BLaER1 (cell line): Measurements from ENCODE around the gene RBFOX2.

Experiments
- H3K27ac ChIP-seq: shearing (Covaris generic); formaldehyde crosslinking; 2 replicates; pipeline ENCODE4 v1.8.1; 2022
- H3K27me3 ChIP-seq: shearing (Covaris generic); formaldehyde crosslinking; 2 replicates; pipeline ENCODE4 v1.8.1; 2022
- H3K36me3 ChIP-seq: shearing (Covaris generic); formaldehyde crosslinking; 2 replicates; pipeline ENCODE4 v1.8.1; 2022
- H3K4me1 ChIP-seq: shearing (Covaris generic); formaldehyde crosslinking; 2 replicates; pipeline ENCODE4 v1.8.1; 2022
- H3K4me2 ChIP-seq: shearing (Covaris generic); formaldehyde crosslinking; 2 replicates; pipeline ENCODE4 v1.8.1; 2022
- H3K4me3 ChIP-seq: shearing (Covaris generic); formaldehyde crosslinking; 2 replicates; pipeline ENCODE4 v1.8.1; 2022
- H3K9ac ChIP-seq: shearing (Covaris generic); formaldehyde crosslinking; 2 replicates; pipeline ENCODE4 v1.8.1; 2022
- H3K9me3 ChIP-seq: shearing (Covaris generic); formaldehyde crosslinking; 2 replicates; pipeline ENCODE4 v1.8.1; 2022
- H4K20me1 ChIP-seq: shearing (Covaris generic); formaldehyde crosslinking; 2 replicates; pipeline ENCODE4 v1.8.1; 2022
- Cebpa-rat ChIP-seq: shearing (Covaris generic); IDR thresholded peaks from 2 replicates; pipeline ENCODE4 v1.8.1; 2022

The RBFOX2 gene

GRCh38 chr22:35841907-35842518 lies 186.6 kb downstream of the RBFOX2 start:
- Histone ChIP-seq H3K36me3 (no peaks in the 10 kb centered on the region), H3K9me3 (no peaks in the 10 kb centered on the region), H3K4me1 (peaks cover 9% of the 10 kb centered on the region), H3K27ac (no peak overlapping the region), H3K4me2 (no peak overlapping the region), H3K4me3 (no peak overlapping the region), H4K20me1 (no peaks in the 10 kb centered on the region), H3K27me3 (no peaks in the 10 kb centered on the region), H3K9ac (no peak overlapping the region)
- no peak for TF ChIP-seq Cebpa-rat

- H3K9ac ChIP-seq, result no peak overlapping the region
- no peak overlapping the region for H3K4me3 ChIP-seq
- no peaks in the 10 kb centered on the region for H3K9me3 ChIP-seq
- TF ChIP-seq Cebpa-rat, result no peak
- H3K27me3 ChIP-seq, result no peaks in the 10 kb centered on the region
- H3K4me1 ChIP-seq, result peaks cover 9% of the 10 kb centered on the region
- no peaks in the 10 kb centered on the region for H3K36me3 ChIP-seq
- peak overlapping the region; percentile 32 for H3K4me2 ChIP-seq
- no peaks in the 10 kb centered on the region for H4K20me1 ChIP-seq
- H3K27ac ChIP-seq, result no peak overlapping the region
Observed at GRCh38 chr22:35840302-35840739, 188.3 kb downstream of the RBFOX2 start.

- Histone ChIP-seq H3K4me3 (no peak overlapping the region), H3K9ac (no peak overlapping the region), H3K27ac (no peak overlapping the region), H3K4me1 (peaks cover 9% of the 10 kb centered on the region), H3K36me3 (no peaks in the 10 kb centered on the region), H4K20me1 (no peaks in the 10 kb centered on the region), H3K4me2 (peak overlapping the region; percentile 32), H3K9me3 (no peaks in the 10 kb centered on the region), H3K27me3 (no peaks in the 10 kb centered on the region)
- TF ChIP-seq Cebpa-rat, result no peak
Observed at GRCh38 chr22:35839841-35840301, 188.8 kb downstream of the RBFOX2 start.

DNA sequence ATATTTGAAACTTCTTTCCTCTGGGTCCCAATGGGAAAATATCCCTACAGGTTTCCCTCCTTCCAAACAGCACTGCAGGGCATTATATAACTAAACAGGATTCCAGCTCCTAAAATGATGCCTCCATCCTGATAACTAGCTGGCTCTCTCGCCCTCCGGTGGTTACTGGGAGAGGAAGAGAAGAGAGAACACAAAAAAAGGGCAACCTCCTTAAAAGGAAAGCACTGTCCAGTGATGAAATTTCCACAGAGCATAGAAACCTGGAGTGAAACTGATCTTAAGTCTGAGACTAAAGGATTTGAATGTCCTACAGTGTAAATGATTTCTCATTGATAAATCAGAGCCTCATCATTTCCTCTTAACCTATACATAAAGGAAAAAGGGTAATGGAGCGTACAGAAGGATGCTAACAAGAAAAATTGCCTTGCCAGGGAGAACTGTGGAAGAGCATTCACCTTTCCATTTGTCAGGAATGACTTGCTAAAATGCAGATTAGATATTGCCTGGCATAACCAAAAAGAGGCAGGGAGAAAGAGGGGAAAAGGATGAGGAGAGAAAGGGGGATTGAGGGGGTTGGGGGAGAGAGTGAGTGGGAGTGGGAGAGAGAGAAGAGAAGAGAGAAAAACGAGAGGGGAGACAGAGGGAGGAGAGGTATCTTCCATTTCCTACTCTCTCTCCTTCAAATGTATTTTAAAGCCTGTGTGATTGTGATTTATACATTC lies 189.6 kb downstream of the RBFOX2 start:
- Histone ChIP-seq H3K36me3 (no peaks in the 10 kb centered on the region), H4K20me1 (no peaks in the 10 kb centered on the region), H3K27me3 (no peaks in the 10 kb centered on the region), H3K27ac (no peak overlapping the region), H3K4me1 (peaks cover 9% of the 10 kb centered on the region), H3K4me3 (no peak overlapping the region), H3K9me3 (no peaks in the 10 kb centered on the region), H3K9ac (no peak overlapping the region), H3K4me2 (no peak overlapping the region)
- TF ChIP-seq Cebpa-rat, result no peak

GRCh38 chr22:35837101-35837727 lies 191.4 kb downstream of the RBFOX2 start:
- no peak for TF ChIP-seq Cebpa-rat
- no peaks in the 10 kb centered on the region for H3K36me3 ChIP-seq
- H3K27ac ChIP-seq, result no peak overlapping the region
- no peak overlapping the region for H3K4me2 ChIP-seq
- H3K4me1 ChIP-seq, result peaks cover 9% of the 10 kb centered on the region
- H3K9ac ChIP-seq, result no peak overlapping the region
- H4K20me1 ChIP-seq, result no peaks in the 10 kb centered on the region
- H3K4me3 ChIP-seq, result no peak overlapping the region
- no peaks in the 10 kb centered on the region for H3K9me3 ChIP-seq
- no peaks in the 10 kb centered on the region for H3K27me3 ChIP-seq

- Histone ChIP-seq H3K4me2 (no peak overlapping the region), H3K4me1 (peaks cover 9% of the 10 kb centered on the region), H3K9me3 (no peaks in the 10 kb centered on the region), H4K20me1 (no peaks in the 10 kb centered on the region), H3K27ac (no peak overlapping the region), H3K4me3 (no peak overlapping the region), H3K9ac (no peak overlapping the region), H3K36me3 (no peaks in the 10 kb centered on the region), H3K27me3 (no peaks in the 10 kb centered on the region)
- TF ChIP-seq Cebpa-rat, result no peak
Observed at GRCh38 chr22:35835998-35836691, 192.5 kb downstream of the RBFOX2 start.

DNA sequence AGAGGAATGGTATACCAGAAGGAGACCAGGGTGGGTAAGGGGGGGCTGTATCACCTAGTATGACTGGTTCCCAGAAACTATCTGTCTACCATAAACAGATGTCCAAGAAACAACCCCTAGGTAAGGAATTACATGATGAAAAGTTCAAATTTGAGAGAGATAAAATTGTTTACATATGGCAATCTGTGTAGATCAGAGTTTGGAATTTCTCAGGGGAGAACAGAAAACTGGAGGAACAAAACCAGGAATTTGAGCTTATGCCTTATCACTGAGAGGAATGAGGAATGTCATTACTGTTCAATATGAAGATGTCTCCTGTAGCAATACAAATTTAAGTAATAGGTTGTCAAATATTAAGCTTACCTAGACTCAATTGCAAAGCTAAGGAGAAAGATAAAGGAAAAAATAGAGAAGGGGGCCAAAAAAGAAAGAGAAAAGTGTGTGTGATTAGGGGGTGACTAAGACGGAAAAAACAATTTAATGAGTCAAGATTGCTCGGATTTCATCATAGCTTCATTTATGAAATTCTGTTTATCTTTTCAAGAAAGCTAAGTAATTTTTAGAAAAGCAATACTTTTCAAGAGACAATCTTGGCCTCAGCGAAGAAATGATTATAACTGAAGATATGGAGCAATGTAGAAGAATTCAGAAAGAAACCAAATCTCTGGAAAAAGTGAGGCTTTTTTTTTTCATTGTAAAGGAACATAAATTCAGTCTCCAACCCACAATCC lies 193.2 kb downstream of the RBFOX2 start:
- no peaks in the 10 kb centered on the region for H3K36me3 ChIP-seq
- H3K9me3 ChIP-seq, result no peaks in the 10 kb centered on the region
- H3K4me1 ChIP-seq, result peaks cover 8% of the 10 kb centered on the region
- TF ChIP-seq Cebpa-rat, result no peak
- H4K20me1 ChIP-seq, result no peaks in the 10 kb centered on the region
- no peak overlapping the region for H3K9ac ChIP-seq
- H3K4me3 ChIP-seq, result no peak overlapping the region
- H3K4me2 ChIP-seq, result no peak overlapping the region
- H3K27me3 ChIP-seq, result no peaks in the 10 kb centered on the region
- H3K27ac ChIP-seq, result no peak overlapping the region

- no peaks in the 10 kb centered on the region for H3K4me1 ChIP-seq
- H3K9ac ChIP-seq, result no peak overlapping the region
- H3K4me3 ChIP-seq, result no peak overlapping the region
- no peaks in the 10 kb centered on the region for H3K27me3 ChIP-seq
- H3K36me3 ChIP-seq, result no peaks in the 10 kb centered on the region
- TF ChIP-seq Cebpa-rat, result no peak
- H3K27ac ChIP-seq, result no peak overlapping the region
- H4K20me1 ChIP-seq, result no peaks in the 10 kb centered on the region
- no peak overlapping the region for H3K4me2 ChIP-seq
- no peaks in the 10 kb centered on the region for H3K9me3 ChIP-seq
Observed at GRCh38 chr22:35834061-35834460, 194.6 kb downstream of the RBFOX2 start.

DNA sequence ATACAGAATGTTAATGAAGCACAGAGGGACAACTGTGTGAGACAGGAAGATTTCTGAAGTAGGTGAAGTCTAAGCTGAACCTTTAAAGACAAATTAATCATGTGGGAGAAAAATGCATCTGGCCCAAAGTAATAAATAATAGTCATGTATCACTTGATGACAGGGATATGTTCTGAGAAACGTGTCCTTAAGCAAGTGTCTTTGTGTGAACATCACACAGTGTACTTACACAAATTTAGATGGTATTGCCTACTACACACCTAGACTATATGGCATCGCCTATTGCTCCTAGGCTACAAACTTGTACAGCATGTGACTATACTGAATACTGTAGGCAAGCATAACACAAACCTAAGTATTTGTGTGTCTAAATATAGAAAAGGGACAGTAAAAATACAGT lies 198.3 kb downstream of the RBFOX2 start:
- H3K36me3 ChIP-seq, result no peaks in the 10 kb centered on the region
- H3K27me3 ChIP-seq, result no peaks in the 10 kb centered on the region
- H3K27ac ChIP-seq, result no peak overlapping the region
- H3K9me3 ChIP-seq, result no peaks in the 10 kb centered on the region
- no peak overlapping the region for H3K9ac ChIP-seq
- H3K4me3 ChIP-seq, result no peak overlapping the region
- TF ChIP-seq Cebpa-rat, result no peak
- H3K4me1 ChIP-seq, result no peaks in the 10 kb centered on the region
- no peak overlapping the region for H3K4me2 ChIP-seq
- no peaks in the 10 kb centered on the region for H4K20me1 ChIP-seq
